H1 (cell line): Measurements from ENCODE around the gene CACNA2D3. TPM values are rescaled to one million over a fixed set of nuclear protein-coding genes. Genes with fewer than 3 reads are reported as not detected.

ENCODE experiments used
- CTCF ChIA-PET: fragments of 300-600 bp; sonication (Branson Sonifier 250); formaldehyde crosslinking; loops from one replicate; lab custom pipeline; 2021; ENCODE audit not compliant: partially characterized antibody; lab: Charles Lee
- POLR2A ChIA-PET: fragments of 300-600 bp; sonication (Branson Sonifier 250); formaldehyde crosslinking; loops from one replicate; lab custom pipeline; 2021; ENCODE audit warnings: inconsistent platforms; ENCODE audit not compliant: partially characterized antibody; lab: Charles Lee
- DNase-seq, 2 experiments: peaks; one replicate each; pipeline versions ENCODE4 v3.0.0 to v3.0.0-alpha.2; 2010 to 2022; ENCODE audit warnings: low spot score in 2 of 2, low read depth in 1 of 2, mixed read lengths in 1 of 2
- FAIRE-seq: peaks from 2 replicates; lab custom pipeline; 2011; peaks lifted over from hg19 to GRCh38; lab: Jason Lieb, UNC
- H2AFZ ChIP-seq: 2 replicates; pipeline ENCODE4 v1.8.1; 2012; ENCODE audit warnings: low read length, inconsistent platforms
- H2AK5ac ChIP-seq: 2 replicates; pipeline ENCODE4 v1.6.1; 2013; ENCODE audit warnings: low read depth, low read length
- H2BK120ac ChIP-seq: replicated peaks from 2 replicates; pipeline ENCODE3; 2013; ENCODE audit warnings: low read depth, low read length, inconsistent platforms
- H2BK12ac ChIP-seq: 2 replicates; pipeline ENCODE4 v1.6.1; 2013; ENCODE audit warnings: low read depth, low read length
- H2BK15ac ChIP-seq: 2 replicates; pipeline ENCODE4 v1.6.1; 2013; ENCODE audit warnings: low read length
- H2BK20ac ChIP-seq: 2 replicates; pipeline ENCODE4 v1.6.1; 2013; ENCODE audit warnings: low read length
- H2BK5ac ChIP-seq: 2 replicates; pipeline ENCODE4 v1.6.1; 2013; ENCODE audit warnings: low read depth, low read length
- H3K14ac ChIP-seq: 2 replicates; pipeline ENCODE4 v1.6.1; 2013; ENCODE audit warnings: inconsistent platforms; ENCODE audit not compliant: insufficient read length
- H3K18ac ChIP-seq: 2 replicates; pipeline ENCODE4 v1.6.1; 2013; ENCODE audit warnings: low read length; ENCODE audit errors: extremely low read depth
- H3K23ac ChIP-seq: 2 replicates; pipeline ENCODE4 v1.6.1; 2013; ENCODE audit warnings: inconsistent platforms; ENCODE audit not compliant: insufficient read length
- H3K23me2 ChIP-seq: 2 replicates; pipeline ENCODE4 v1.6.1; 2013; ENCODE audit warnings: low read depth, low read length
- H3K27ac ChIP-seq: 2 replicates; pipeline ENCODE4 v1.6.1; 2011; ENCODE audit warnings: low read depth, low read length, inconsistent platforms
- H3K27me3 ChIP-seq, 4 experiments: replicated peaks in 1 of 4; 1 replicate in 1 of 4; 2 replicates in 3 of 4; pipeline versions ENCODE4 v1.6.1 to v1.8.1; 2011 to 2013; ENCODE audit warnings: low read length in 3 of 4, mild to moderate bottlenecking in 3 of 4, inconsistent platforms in 2 of 4, mixed read lengths in 2 of 4, moderate library complexity in 1 of 4; ENCODE audit not compliant: control insufficient read depth in 3 of 4, insufficient read depth in 3 of 4; ENCODE audit errors: extremely low read depth in 1 of 4
- H3K36me3 ChIP-seq, 4 experiments: 2 replicates each; pipeline versions ENCODE4 v1.6.1 to v1.8.1; 2011 to 2013; ENCODE audit warnings: mild to moderate bottlenecking in 4 of 4, low read length in 3 of 4, moderate library complexity in 2 of 4, control low read depth in 1 of 4, inconsistent platforms in 1 of 4; ENCODE audit not compliant: insufficient read depth in 4 of 4, control insufficient read depth in 2 of 4
- H3K4ac ChIP-seq: replicated peaks from 2 replicates; pipeline ENCODE3; 2013; ENCODE audit warnings: low read length, low read depth, mixed read lengths, inconsistent platforms; ENCODE audit not compliant: insufficient read length
- H3K4me1 ChIP-seq, 4 experiments: replicated peaks in 1 of 4; 1 replicate in 1 of 4; 2 replicates in 3 of 4; pipeline versions ENCODE4 v1.6.1 to v1.8.1; 2011 to 2013; ENCODE audit warnings: low read length in 3 of 4, inconsistent platforms in 2 of 4, mixed read lengths in 1 of 4; ENCODE audit not compliant: insufficient read depth in 4 of 4, control insufficient read depth in 3 of 4
- H3K4me2 ChIP-seq, 2 experiments: 2 replicates each; pipeline versions ENCODE4 v1.6.1 to v1.8.1; 2011 to 2013; ENCODE audit warnings: low read depth in 2 of 2, low read length in 2 of 2, control low read depth in 1 of 2, inconsistent platforms in 1 of 2, mild to moderate bottlenecking in 1 of 2; ENCODE audit not compliant: insufficient read depth in 1 of 2
- H3K4me3 ChIP-seq, 4 experiments: fragments of 200-600, 300-600 bp in 1 of 4; sonication (generic), shearing (Covaris generic), sonication (Bioruptor Twin) in 1 of 4; 2 replicates each; pipeline versions ENCODE4 v1.5.1 to v1.8.1; 2011 to 2016; ENCODE audit warnings: low read length in 4 of 4, low read depth in 3 of 4, control low read depth in 2 of 4, inconsistent platforms in 2 of 4, mild to moderate bottlenecking in 2 of 4, mixed read lengths in 1 of 4, moderate library complexity in 1 of 4; ENCODE audit not compliant: insufficient read depth in 2 of 4; ENCODE audit errors: extremely low read depth in 1 of 4
- H3K56ac ChIP-seq: replicated peaks from 2 replicates; pipeline ENCODE3; 2013; ENCODE audit warnings: low read depth, mild to moderate bottlenecking, mixed read lengths, low read length, inconsistent platforms; ENCODE audit not compliant: insufficient read length
- H3K79me1 ChIP-seq: 2 replicates; pipeline ENCODE4 v1.6.1; 2013; ENCODE audit warnings: low read depth, low read length, control low read depth
- H3K79me2 ChIP-seq, 2 experiments: 2 replicates each; pipeline versions ENCODE4 v1.6.1 to v1.8.1; 2012 to 2013; ENCODE audit warnings: low read length in 2 of 2, mild to moderate bottlenecking in 2 of 2, inconsistent platforms in 1 of 2; ENCODE audit not compliant: insufficient read depth in 2 of 2, control insufficient read depth in 1 of 2
- H3K9ac ChIP-seq, 4 experiments: replicated peaks in 1 of 4; 1 replicate in 1 of 4; 2 replicates in 3 of 4; pipeline versions ENCODE4 v1.6.1 to v1.8.1; 2011 to 2013; ENCODE audit warnings: low read depth in 3 of 4, low read length in 3 of 4, control low read depth in 2 of 4, mild to moderate bottlenecking in 2 of 4, moderate library complexity in 2 of 4, inconsistent platforms in 1 of 4; ENCODE audit errors: extremely low read depth in 1 of 4
- H3K9me3 ChIP-seq, 2 experiments: 2 replicates each; pipeline versions ENCODE4 v1.6.1 to v1.8.1; 2012 to 2013; ENCODE audit warnings: mild to moderate bottlenecking in 2 of 2, moderate library complexity in 2 of 2, control low read depth in 1 of 2, inconsistent platforms in 1 of 2, low read depth in 1 of 2, low read length in 1 of 2, mixed read lengths in 1 of 2; ENCODE audit not compliant: insufficient read depth in 2 of 2
- H4K20me1 ChIP-seq, 2 experiments: replicated peaks in 1 of 2; 2 replicates each; pipeline versions ENCODE3 to v1.8.1; 2011 to 2013; ENCODE audit warnings: inconsistent platforms in 2 of 2, low read length in 2 of 2, mild to moderate bottlenecking in 1 of 2; ENCODE audit not compliant: insufficient read depth in 2 of 2, control insufficient read depth in 1 of 2
- H4K5ac ChIP-seq: 2 replicates; pipeline ENCODE4 v1.6.1; 2013; ENCODE audit warnings: low read length, low read depth, mixed read lengths, inconsistent platforms; ENCODE audit not compliant: insufficient read length
- H4K8ac ChIP-seq: 2 replicates; pipeline ENCODE4 v1.8.0; 2013; ENCODE audit warnings: mild to moderate bottlenecking, moderate library complexity, low read length, inconsistent platforms; ENCODE audit not compliant: insufficient read depth; ENCODE audit errors: extremely low read depth
- H4K91ac ChIP-seq: replicated peaks from 2 replicates; pipeline ENCODE3; 2013; ENCODE audit warnings: low read length, mixed read lengths, inconsistent platforms; ENCODE audit not compliant: insufficient read length
- ASH2L ChIP-seq: fragments of 200-600, 300-600 bp; sonication (generic); IDR thresholded peaks from one replicate; pipeline ENCODE4 v1.7.1; 2017; ENCODE audit warnings: low read length
- CEBPB ChIP-seq: IDR thresholded peaks from 2 replicates; pipeline ENCODE4 v1.6.1; 2012; ENCODE audit warnings: low read depth, low read length
- CREB1 ChIP-seq: IDR thresholded peaks from 2 replicates; pipeline ENCODE4 v1.6.1; 2012; ENCODE audit warnings: inconsistent platforms
- JUND ChIP-seq: IDR thresholded peaks from 2 replicates; pipeline ENCODE4 v1.6.1; 2011; ENCODE audit warnings: mild to moderate bottlenecking, improper control_type of control experiment, low read length
- KDM5A ChIP-seq: fragments of 200-600 bp; IDR thresholded peaks from 2 replicates; pipeline ENCODE4 v1.7.1; 2012; ENCODE audit warnings: mild to moderate bottlenecking, low read length, inconsistent platforms, mixed read lengths
- NANOG ChIP-seq: IDR thresholded peaks from 2 replicates; pipeline ENCODE4 v1.6.1; 2011; ENCODE audit warnings: low read length, low read depth, mild to moderate bottlenecking, inconsistent platforms; ENCODE audit not compliant: insufficient read depth, poor library complexity, severe bottlenecking
- PHF8 ChIP-seq: fragments of 200-600 bp; sonication (generic); conservative IDR thresholded peaks from 2 replicates; pipeline ENCODE4 v1.7.1; 2012; ENCODE audit warnings: low read depth, mild to moderate bottlenecking, inconsistent platforms, low read length, moderate library complexity
- SIRT6 ChIP-seq: IDR thresholded peaks from one replicate; pipeline ENCODE4 v1.7.1; 2012; ENCODE audit warnings: low read length, inconsistent platforms
- SRF ChIP-seq: IDR thresholded peaks from 2 replicates; pipeline ENCODE4 v1.6.1; 2011; ENCODE audit warnings: mild to moderate bottlenecking, low read depth, low read length, moderate library complexity
- TBP ChIP-seq: IDR thresholded peaks from 2 replicates; pipeline ENCODE4 v1.6.1; 2011; ENCODE audit warnings: low read depth, low read length, improper control_type of control experiment
- YY1 ChIP-seq: IDR thresholded peaks from 2 replicates; pipeline ENCODE4 v1.6.1; 2011; ENCODE audit warnings: low read depth, mild to moderate bottlenecking, low read length
- WGBS, 2 experiments: shearing (Covaris generic) in 1 of 2; methylation state at CpG; one replicate each; pipeline versions ENCODE4 v1.1.6 to v1.1.7; 2013 to 2015; ENCODE audit warnings: low lambda C conversion rate in 2 of 2, mixed read lengths in 2 of 2, inconsistent platforms in 1 of 2, low coverage in 1 of 2, missing lambda C conversion rate in 1 of 2; ENCODE audit not compliant: insufficient replicate concordance in 2 of 2, insufficient coverage in 1 of 2, insufficient read length in 1 of 2; ENCODE audit errors: extremely low coverage in 1 of 2, missing lambda C conversion rate in 1 of 2; 5-methylcytosine and 5-hydroxymethylcytosine counted together
- polyA plus RNA-seq, 7 experiments: library from polyadenylated mRNA; depleted of rRNA in 3 of 7; stranded (reverse) in 5 of 7; unstranded in 2 of 7; fragments of >200 nt in 5 of 7; fragments of 200-250 nt in 2 of 7; gene quantifications; 1 replicate in 5 of 7; 2 replicates in 1 of 7; 4 replicates in 1 of 7; pipeline versions ENCODE4 v1.2.1 to v1.2.3, GENCODE V29; 2011 to 2013; ENCODE audit warnings: missing spikeins in 2 of 7, mixed read lengths in 2 of 7
- total RNA-seq: library from RNA; stranded (reverse); fragmentation: NEBNext Ultra II Directional; extraction: Animal tissue kit (Norgen Biotek cat#: 25700); gene quantifications from 2 replicates; pipeline ENCODE4 v1.2.1, GENCODE V29; 2021

CACNA2D3 gene
- total and polyA plus RNA-seq, 2 of the 8 experiments (the other 6 are each of a cell fraction or from before 2014, with no cell fraction given): 1.5 to 1.8 TPM

GRCh38 chr3:54917862-54918261 is 795.5 kb downstream of the CACNA2D3 start:
- Histone ChIP-seq H3K4me3 (no peak overlapping the region), H2BK20ac (no peak overlapping the region), H2BK12ac (no peak overlapping the region), H3K4me1 (no peaks in the 10 kb centered on the region), H3K79me1 (no peaks in the 10 kb centered on the region), H3K27ac (no peak overlapping the region), H3K23me2 (no peaks in the 10 kb centered on the region), H3K14ac (no peak overlapping the region), H3K79me2 (no peaks in the 10 kb centered on the region), H3K23ac (no peak overlapping the region), H4K91ac (no peak overlapping the region), H3K9me3 (no peaks in the 10 kb centered on the region), H2BK15ac (no peak overlapping the region), H3K56ac (no peak overlapping the region), H3K18ac (no peak overlapping the region), H3K36me3 (no peaks in the 10 kb centered on the region), H2BK5ac (no peak overlapping the region), H4K8ac (no peak overlapping the region), H2AFZ (no peak overlapping the region), H3K4ac (no peak overlapping the region), H3K4me2 (no peak overlapping the region), H2BK120ac (no peak overlapping the region), H2AK5ac (no peak overlapping the region), H4K5ac (no peak overlapping the region), H3K9ac (no peak overlapping the region), H4K20me1 (no peaks in the 10 kb centered on the region), H3K27me3 (no peaks in the 10 kb centered on the region)
- ChIA-PET CTCF (no interaction called here), POLR2A (no interaction called here)
- DNase-seq (no peak), FAIRE-seq (no peak)
- no peak for TF ChIP-seq ASH2L
- no peak for TF ChIP-seq YY1
- no peak for TF ChIP-seq NANOG
- TF ChIP-seq SIRT6: no peak
- no peak for TF ChIP-seq CEBPB
- TF ChIP-seq SRF: no peak
- no peak for TF ChIP-seq TBP
- no peak for TF ChIP-seq KDM5A
- TF ChIP-seq PHF8: no peak
- TF ChIP-seq CREB1: no peak
- no peak for TF ChIP-seq JUND
- 88% methylated on average over 4 of the region's 4 CpGs; no CpG with 5 or more reads in 1 of the 2 experiments for WGBS, 2 experiments
